DND-41 (cell line): ENCODE results near the gene TSEN15.

ENCODE experiments used
- ATAC-seq: fragments of 200-7000 bp; cut with Tn5 transposase; 3 replicates; pipeline ENCODE4 v1.9.1; 2021; ENCODE audit warnings: low read depth; ENCODE audit not compliant: insufficient read depth
- DNase-seq: peaks from one replicate; pipeline ENCODE4 v3.0.0-alpha.2; 2020
- H2AFZ ChIP-seq: 2 replicates; pipeline ENCODE4 v1.6.0; 2012; ENCODE audit warnings: low read depth, low read length
- H3K27ac ChIP-seq: 2 replicates; pipeline ENCODE4 v1.5.1; 2012; ENCODE audit warnings: low read length, inconsistent platforms
- H3K27me3 ChIP-seq: fragments of 200-600 bp; sonication (generic); 2 replicates; pipeline ENCODE4 v1.6.0; 2012; ENCODE audit warnings: low read length, mild to moderate bottlenecking, inconsistent platforms; ENCODE audit not compliant: insufficient read depth, poor library complexity
- H3K36me3 ChIP-seq: 2 replicates; pipeline ENCODE4 v1.5.1; 2012; ENCODE audit warnings: low read length, inconsistent platforms; ENCODE audit not compliant: insufficient read depth
- H3K4me1 ChIP-seq: 2 replicates; pipeline ENCODE4 v1.5.1; 2012; ENCODE audit warnings: mild to moderate bottlenecking, low read length; ENCODE audit not compliant: insufficient read depth
- H3K4me2 ChIP-seq: 2 replicates; pipeline ENCODE4 v1.6.0; 2012; ENCODE audit warnings: mild to moderate bottlenecking, moderate library complexity, low read length, inconsistent platforms; ENCODE audit not compliant: insufficient read depth
- H3K4me3 ChIP-seq, 2 experiments: fragments of 200-600 bp in 1 of 2; shearing (Covaris generic) in 1 of 2; 2 replicates each; pipeline ENCODE4 v1.5.1; 2012 to 2016; ENCODE audit warnings: inconsistent platforms in 2 of 2, low read length in 2 of 2, mild to moderate bottlenecking in 2 of 2, low read depth in 1 of 2, moderate library complexity in 1 of 2
- H3K79me2 ChIP-seq: 2 replicates; pipeline ENCODE4 v1.6.0; 2012; ENCODE audit warnings: low read length, inconsistent platforms; ENCODE audit not compliant: insufficient read depth
- H3K9ac ChIP-seq: 2 replicates; pipeline ENCODE4 v1.6.0; 2012; ENCODE audit warnings: low read depth, mild to moderate bottlenecking, inconsistent platforms, low read length, moderate library complexity
- H3K9me3 ChIP-seq: 2 replicates; pipeline ENCODE4 v1.5.1; 2012; ENCODE audit warnings: low read length, moderate library complexity, mild to moderate bottlenecking, inconsistent platforms; ENCODE audit not compliant: insufficient read depth, severe bottlenecking
- H4K20me1 ChIP-seq: 2 replicates; pipeline ENCODE4 v1.6.0; 2012; ENCODE audit warnings: low read length; ENCODE audit not compliant: insufficient read depth
- CTCF ChIP-seq: IDR thresholded peaks from 2 replicates; pipeline ENCODE4 v1.5.1; 2012; ENCODE audit warnings: borderline replicate concordance, low read length, moderate library complexity, mild to moderate bottlenecking; ENCODE audit not compliant: poor library complexity, severe bottlenecking; ENCODE audit errors: extremely low read depth
- EZH2 ChIP-seq: IDR thresholded peaks from 3 replicates; pipeline ENCODE4 v1.6.1; 2012; ENCODE audit warnings: borderline replicate concordance, low read depth, mild to moderate bottlenecking, moderate library complexity, low read length, inconsistent platforms; ENCODE audit not compliant: severe bottlenecking

Gene TSEN15

GRCh38 chr1:184016169-184016568 is 35.4 kb upstream of the TSEN15 start:
- H3K9ac ChIP-seq: no peak overlapping the region
- H3K27me3 ChIP-seq: peaks cover 33% of the 10 kb centered on the region
- H3K79me2 ChIP-seq: no peaks in the 10 kb centered on the region
- no peaks in the 10 kb centered on the region for H4K20me1 ChIP-seq
- no peak overlapping the region for H3K4me3 ChIP-seq
- H3K4me1 ChIP-seq: no peaks in the 10 kb centered on the region
- TF ChIP-seq CTCF: no peak
- no peak for TF ChIP-seq EZH2
- ATAC-seq: no peak
- no peak overlapping the region for H3K27ac ChIP-seq
- no peaks in the 10 kb centered on the region for H3K9me3 ChIP-seq
- no peak overlapping the region for H2AFZ ChIP-seq
- no peaks in the 10 kb centered on the region for H3K36me3 ChIP-seq
- DNase-seq: no peak
- no peak overlapping the region for H3K4me2 ChIP-seq

DNA sequence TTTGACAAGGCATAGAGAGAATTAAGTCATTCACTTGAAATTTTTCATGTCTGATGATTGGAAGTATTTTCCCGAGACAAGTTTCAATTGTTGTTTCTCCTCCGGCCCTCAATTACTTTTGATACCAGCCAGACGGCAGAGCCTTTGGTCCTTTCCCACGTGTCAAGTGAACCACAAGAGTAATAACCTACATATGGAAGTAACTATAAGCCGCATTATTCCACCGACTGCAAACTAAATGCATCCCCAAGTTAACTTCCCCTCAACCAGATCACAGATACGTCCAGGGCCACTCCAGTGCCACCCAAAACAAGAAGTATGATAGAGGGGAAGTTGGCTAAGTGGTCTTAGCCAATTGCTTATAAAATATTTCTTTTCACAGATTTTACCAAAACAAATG is 34.2 kb upstream of the TSEN15 start:
- ATAC-seq: no peak
- no peak for TF ChIP-seq EZH2
- no peak for TF ChIP-seq CTCF
- Histone ChIP-seq H3K4me1 (no peaks in the 10 kb centered on the region), H3K4me3 (no peak overlapping the region), H3K79me2 (no peaks in the 10 kb centered on the region), H4K20me1 (no peaks in the 10 kb centered on the region), H3K27me3 (peaks cover 33% of the 10 kb centered on the region), H3K36me3 (no peaks in the 10 kb centered on the region), H3K9ac (no peak overlapping the region), H2AFZ (no peak overlapping the region), H3K9me3 (no peaks in the 10 kb centered on the region), H3K27ac (no peak overlapping the region), H3K4me2 (no peak overlapping the region)
- no peak for DNase-seq

GRCh38 chr1:184018622-184019021 is 32.9 kb upstream of the TSEN15 start:
- TF ChIP-seq CTCF (no peak), EZH2 (no peak)
- Histone ChIP-seq H3K4me2 (no peak overlapping the region), H3K27me3 (peaks cover 39% of the 10 kb centered on the region), H3K9ac (no peak overlapping the region), H3K27ac (no peak overlapping the region), H3K4me3 (no peak overlapping the region), H3K36me3 (no peaks in the 10 kb centered on the region), H4K20me1 (no peaks in the 10 kb centered on the region), H3K79me2 (no peaks in the 10 kb centered on the region), H3K9me3 (no peaks in the 10 kb centered on the region), H3K4me1 (no peaks in the 10 kb centered on the region), H2AFZ (no peak overlapping the region)
- DNase-seq (no peak), ATAC-seq (no peak)

DNA sequence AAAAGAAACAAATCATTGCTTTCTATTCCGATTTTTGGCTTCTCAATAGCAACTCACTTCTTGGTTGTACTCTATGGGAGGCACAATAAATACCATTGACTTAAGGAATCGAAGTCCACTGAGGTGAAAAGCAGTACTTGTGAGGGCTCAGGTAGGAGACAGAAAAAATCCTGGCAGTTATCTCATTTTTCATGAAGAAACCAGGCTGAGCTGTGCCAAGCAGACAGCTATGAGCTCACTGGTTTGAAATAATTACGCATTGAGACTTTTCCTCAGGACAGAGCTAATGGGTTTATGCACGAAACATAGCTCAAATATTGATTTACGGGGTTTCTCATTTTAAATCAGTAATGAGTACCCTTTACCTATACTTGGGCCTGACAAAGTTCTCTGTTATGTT is 32.5 kb upstream of the TSEN15 start:
- H3K4me2 ChIP-seq: no peak overlapping the region
- peaks cover 34% of the 10 kb centered on the region for H3K27me3 ChIP-seq
- no peak overlapping the region for H3K9ac ChIP-seq
- H3K36me3 ChIP-seq: no peaks in the 10 kb centered on the region
- H2AFZ ChIP-seq: no peak overlapping the region
- ATAC-seq: no peak
- H3K4me3 ChIP-seq: no peak overlapping the region
- H3K9me3 ChIP-seq: no peaks in the 10 kb centered on the region
- H4K20me1 ChIP-seq: no peaks in the 10 kb centered on the region
- no peak for DNase-seq
- TF ChIP-seq EZH2: no peak
- no peak for TF ChIP-seq CTCF
- no peaks in the 10 kb centered on the region for H3K79me2 ChIP-seq
- no peak overlapping the region for H3K27ac ChIP-seq
- H3K4me1 ChIP-seq: no peaks in the 10 kb centered on the region
